ENCODE data around the gene CYBA.

The CYBA gene

GRCh38 chr16:88650749-88651275 is at the start of gene CYBA:
Gene CYBA (minus strand): TSS chr16:88651053. CDS start chr16:88651013, 40 bp downstream.
- peak; percentile 93 to 96 (median 93) for DNase-seq

- no peak for DNase-seq
Observed at GRCh38 chr16:88700322-88700635, 49.4 kb upstream of the CYBA start.

GRCh38 chr16:88699180-88699579 is 48.3 kb upstream of the CYBA start:
- no peak for DNase-seq

- no peak for DNase-seq
Observed at GRCh38 chr16:88698646-88699045, 47.8 kb upstream of the CYBA start.

GRCh38 chr16:88697831-88698615 is 47.2 kb upstream of the CYBA start:
- DNase-seq, result peak in 1 of 3 donors; percentile 26

- no peak for DNase-seq
Observed at GRCh38 chr16:88697116-88697830, 46.4 kb upstream of the CYBA start.

GRCh38 chr16:88696441-88696840 is 45.6 kb upstream of the CYBA start:
- DNase-seq, result no peak

GRCh38 chr16:88695753-88696152 is 44.9 kb upstream of the CYBA start:
- DNase-seq, result no peak

GRCh38 chr16:88695218-88695617 is 44.4 kb upstream of the CYBA start:
- no peak for DNase-seq

GRCh38 chr16:88694221-88695087 is 43.6 kb upstream of the CYBA start:
- DNase-seq, result no peak

GRCh38 chr16:88693420-88694177 is 42.7 kb upstream of the CYBA start:
- DNase-seq, result no peak

- no peak for DNase-seq
Observed at GRCh38 chr16:88692861-88693260, 42.0 kb upstream of the CYBA start.

GRCh38 chr16:88691924-88692560 is 41.2 kb upstream of the CYBA start:
- DNase-seq, result peak; percentile 80 to 94 (median 88)

- no peak for DNase-seq
Observed at GRCh38 chr16:88691129-88691813, 40.4 kb upstream of the CYBA start.

- no peak for DNase-seq
Observed at GRCh38 chr16:88690341-88691128, 39.7 kb upstream of the CYBA start.

GRCh38 chr16:88688013-88688778 is 37.3 kb upstream of the CYBA start:
- DNase-seq, result no peak

GRCh38 chr16:88687676-88688012 is 36.8 kb upstream of the CYBA start:
- DNase-seq, result no peak

GRCh38 chr16:88687254-88687576 is 36.4 kb upstream of the CYBA start:
- DNase-seq, result no peak

- DNase-seq, result peak; percentile 90 to 96 (median 95)
Observed at GRCh38 chr16:88686439-88687253, 35.8 kb upstream of the CYBA start, which contains the start of gene SNAI3. Gene SNAI3 (minus strand): TSS chr16:88686507. CDS start chr16:88686406, 101 bp downstream.

All from suppressor macrophage treated with lipopolysaccharide for 1 hour (primary cell).